ENCODE data around the gene GRID2. TPM values are rescaled to one million over a fixed set of nuclear protein-coding genes. Genes with fewer than 3 reads are reported as not detected.

Gene GRID2
- total and polyA plus RNA-seq, 12 donors, result 0.01 to 0.07 (median 0.07) TPM; not detected in 9

DNA sequence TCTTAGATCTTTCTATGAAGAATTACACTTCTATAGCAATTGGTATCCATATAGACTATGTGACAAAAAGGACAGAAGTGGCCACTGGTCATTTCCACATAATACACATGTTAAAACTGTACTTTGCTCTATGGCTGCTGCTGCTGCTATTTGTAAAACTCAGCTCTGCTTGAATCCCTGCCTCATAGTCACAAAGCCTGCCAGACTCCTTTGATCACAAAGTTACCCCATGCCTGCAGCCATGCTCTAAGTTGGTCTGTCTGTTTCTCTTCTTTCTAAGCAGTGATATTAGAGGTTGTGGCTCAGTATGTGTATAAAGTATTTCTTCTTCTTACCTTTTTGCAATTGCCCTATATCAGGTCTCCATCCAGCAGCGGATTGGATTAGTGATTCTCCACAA is 210.9 kb downstream of the GRID2 start:
- ATAC-seq, result no peak
- DNase-seq, result no peak
- peaks cover 0 to 6% (median 0%) of the 10 kb centered on the region in 11 donors for H3K9me3 ChIP-seq
- TF ChIP-seq, protein P1, sequence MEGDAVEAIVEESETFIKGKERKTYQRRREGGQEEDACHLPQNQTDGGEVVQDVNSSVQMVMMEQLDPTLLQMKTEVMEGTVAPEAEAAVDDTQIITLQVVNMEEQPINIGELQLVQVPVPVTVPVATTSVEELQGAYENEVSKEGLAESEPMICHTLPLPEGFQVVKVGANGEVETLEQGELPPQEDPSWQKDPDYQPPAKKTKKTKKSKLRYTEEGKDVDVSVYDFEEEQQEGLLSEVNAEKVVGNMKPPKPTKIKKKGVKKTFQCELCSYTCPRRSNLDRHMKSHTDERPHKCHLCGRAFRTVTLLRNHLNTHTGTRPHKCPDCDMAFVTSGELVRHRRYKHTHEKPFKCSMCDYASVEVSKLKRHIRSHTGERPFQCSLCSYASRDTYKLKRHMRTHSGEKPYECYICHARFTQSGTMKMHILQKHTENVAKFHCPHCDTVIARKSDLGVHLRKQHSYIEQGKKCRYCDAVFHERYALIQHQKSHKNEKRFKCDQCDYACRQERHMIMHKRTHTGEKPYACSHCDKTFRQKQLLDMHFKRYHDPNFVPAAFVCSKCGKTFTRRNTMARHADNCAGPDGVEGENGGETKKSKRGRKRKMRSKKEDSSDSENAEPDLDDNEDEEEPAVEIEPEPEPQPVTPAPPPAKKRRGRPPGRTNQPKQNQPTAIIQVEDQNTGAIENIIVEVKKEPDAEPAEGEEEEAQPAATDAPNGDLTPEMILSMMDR (IDR thresholded peaks at IDR 0.05), result no peak
- no peaks in the 10 kb centered on the region for H3K27me3 ChIP-seq
- no peak overlapping the region for H3K4me3 ChIP-seq
- H3K36me3 ChIP-seq, result no peaks in the 10 kb centered on the region
- H3K4me1 ChIP-seq, result no peaks in the 10 kb centered on the region
- H3K27ac ChIP-seq, result no peak overlapping the region
- intact Hi-C loops (cut with DNase I), result no loop called here
- WGBS, 2 donors, result 75 to 80% methylated on average over 1 of the region's 1 CpG

DNA sequence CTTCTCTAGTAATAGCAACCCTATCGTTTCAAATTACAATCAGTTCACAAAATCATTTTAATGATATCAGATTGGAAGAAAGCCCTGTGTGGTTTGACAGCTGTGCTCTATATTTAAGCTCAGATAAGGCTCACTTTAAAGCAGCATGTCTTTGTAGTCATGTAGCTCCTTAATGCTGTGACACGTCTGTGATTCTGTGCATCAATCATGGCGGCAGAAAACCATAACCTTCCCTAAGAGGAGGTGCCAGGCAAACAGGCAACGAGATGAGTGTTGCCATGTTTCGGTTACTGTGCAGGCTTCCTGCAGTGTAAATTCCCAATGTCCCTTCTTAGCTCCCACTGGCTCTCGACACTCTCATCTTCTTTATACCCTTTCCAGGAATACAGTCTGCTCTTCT is 212.7 kb downstream of the GRID2 start:
- ATAC-seq (no peak), DNase-seq (no peak)
- no peaks in the 10 kb centered on the region for H3K36me3 ChIP-seq
- no peaks in the 10 kb centered on the region for H3K27me3 ChIP-seq
- intact Hi-C loops (cut with DNase I), result no loop called here
- no peak overlapping the region for H3K4me3 ChIP-seq
- TF ChIP-seq, protein P1 (IDR thresholded peaks at IDR 0.05), result no peak
- 64 to 66% methylated on average over 6 of the region's 6 CpGs for WGBS, 2 donors
- H3K4me1 ChIP-seq, result no peaks in the 10 kb centered on the region
- H3K9me3 ChIP-seq, result peaks cover 0 to 4% (median 0%) of the 10 kb centered on the region in 11 donors
- no peak overlapping the region for H3K27ac ChIP-seq

DNA sequence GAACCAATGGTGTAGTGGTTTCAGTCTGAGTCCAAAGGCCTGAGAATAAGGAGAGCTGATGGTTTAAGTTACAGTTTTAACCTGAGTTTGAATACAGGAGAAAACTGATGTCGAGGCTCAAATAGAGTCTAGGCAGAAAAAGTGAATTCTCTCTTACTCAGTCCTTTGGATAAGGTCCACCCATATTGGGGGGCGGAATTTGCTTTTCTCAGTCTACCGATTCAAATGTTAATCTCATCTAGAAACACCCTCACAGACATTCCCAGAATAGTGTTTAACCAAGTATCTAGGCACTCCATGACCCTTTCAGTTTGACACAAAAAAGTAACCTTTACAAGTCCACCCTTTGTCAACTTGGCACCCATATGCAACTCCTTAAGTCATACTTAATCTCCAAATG is 216.0 kb downstream of the GRID2 start:
- Histone ChIP-seq H3K27me3 (no peaks in the 10 kb centered on the region), H3K36me3 (no peaks in the 10 kb centered on the region), H3K27ac (no peak overlapping the region), H3K9me3 (no peaks in the 10 kb centered on the region), H3K4me1 (no peaks in the 10 kb centered on the region), H3K4me3 (no peak overlapping the region)
- TF ChIP-seq, protein P1 (IDR thresholded peaks at IDR 0.05), result no peak
- DNase-seq (no peak), ATAC-seq (no peak)
- intact Hi-C loops (cut with DNase I), result no loop called here
- WGBS, 2 donors, result 95 to 96% methylated on average over 3 of the region's 3 CpGs

DNA sequence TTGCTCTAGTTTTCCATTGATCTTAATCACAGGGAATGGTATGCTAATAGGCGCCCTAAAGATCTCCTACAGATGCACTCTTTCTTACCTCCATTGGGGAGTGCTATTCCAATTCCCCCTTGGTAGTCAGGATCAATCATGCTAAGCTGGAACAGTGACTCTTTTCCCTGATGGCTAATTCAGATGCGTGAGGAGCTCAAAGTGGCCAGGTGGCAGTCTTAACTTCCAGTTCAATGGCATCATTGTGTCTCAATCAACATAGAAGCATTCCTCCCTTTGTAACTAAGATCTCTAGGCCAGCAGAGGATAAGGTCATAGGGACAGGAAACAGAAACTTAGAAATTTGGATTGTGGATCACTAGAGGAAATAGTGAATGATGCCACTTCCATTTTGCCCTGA is 216.8 kb downstream of the GRID2 start:
- Histone ChIP-seq H3K27me3 (no peaks in the 10 kb centered on the region), H3K4me1 (no peaks in the 10 kb centered on the region), H3K4me3 (no peak overlapping the region), H3K27ac (no peak overlapping the region), H3K9me3 (no peaks in the 10 kb centered on the region), H3K36me3 (no peaks in the 10 kb centered on the region)
- TF ChIP-seq, protein P1 (IDR thresholded peaks at IDR 0.05), result no peak
- WGBS, 2 donors, result 76 to 79% methylated on average over 2 of the region's 2 CpGs
- no peak for DNase-seq
- intact Hi-C loops (cut with DNase I), result no loop called here
- no peak for ATAC-seq

Data from heart right ventricle (tissue), 16 donors.